Activated T-helper 17 cell treated with anti-CD3 and anti-CD28 coated beads, Interleukin-2, amount 50 U/mL, for 72 hours (primary cell): Measurements from ENCODE around the gene OR11G2. TPM values are rescaled to one million over a fixed set of nuclear protein-coding genes. Genes with fewer than 3 reads are reported as not detected.
"Not testable (repeated sequence)": the region's sequence is repeated elsewhere in the genome, so short reads cannot be mapped to it uniquely, and the experiment has no call there.

ENCODE experiments used
- ATAC-seq: fragments of 150-1000 bp; cut with Tn5 transposase; replicated peaks from 2 replicates; pipeline ENCODE4 v1.10.0; 2021; ENCODE audit warnings: mild to moderate bottlenecking, moderate library complexity
- H3K27ac Mint-ChIP-seq: one replicate; pipeline ENCODE4 v1.8.0; 2022; ENCODE audit warnings: mixed read lengths
- H3K27me3 Mint-ChIP-seq: one replicate; pipeline ENCODE4 v1.8.0; 2022; ENCODE audit warnings: mixed read lengths
- H3K36me3 Mint-ChIP-seq: one replicate; pipeline ENCODE4 v1.8.0; 2022; ENCODE audit warnings: low read depth, mild to moderate bottlenecking, mixed read lengths
- H3K4me1 Mint-ChIP-seq: one replicate; pipeline ENCODE4 v1.8.0; 2022; ENCODE audit warnings: mixed read lengths
- H3K4me3 Mint-ChIP-seq: one replicate; pipeline ENCODE4 v1.8.0; 2022; ENCODE audit warnings: mild to moderate bottlenecking, mixed read lengths
- H3K9me3 Mint-ChIP-seq: one replicate; pipeline ENCODE4 v1.8.0; 2022; ENCODE audit warnings: mixed read lengths
- total RNA-seq, 2 donors: library from RNA; stranded (reverse); gene quantifications; one replicate each; pipeline ENCODE4 v1.2.3, GENCODE V29; 2022

Gene OR11G2, protein sequence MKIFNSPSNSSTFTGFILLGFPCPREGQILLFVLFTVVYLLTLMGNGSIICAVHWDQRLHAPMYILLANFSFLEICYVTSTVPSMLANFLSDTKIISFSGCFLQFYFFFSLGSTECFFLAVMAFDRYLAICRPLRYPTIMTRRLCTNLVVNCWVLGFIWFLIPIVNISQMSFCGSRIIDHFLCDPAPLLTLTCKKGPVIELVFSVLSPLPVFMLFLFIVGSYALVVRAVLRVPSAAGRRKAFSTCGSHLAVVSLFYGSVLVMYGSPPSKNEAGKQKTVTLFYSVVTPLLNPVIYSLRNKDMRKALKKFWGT
- total RNA-seq: not detected

DNA sequence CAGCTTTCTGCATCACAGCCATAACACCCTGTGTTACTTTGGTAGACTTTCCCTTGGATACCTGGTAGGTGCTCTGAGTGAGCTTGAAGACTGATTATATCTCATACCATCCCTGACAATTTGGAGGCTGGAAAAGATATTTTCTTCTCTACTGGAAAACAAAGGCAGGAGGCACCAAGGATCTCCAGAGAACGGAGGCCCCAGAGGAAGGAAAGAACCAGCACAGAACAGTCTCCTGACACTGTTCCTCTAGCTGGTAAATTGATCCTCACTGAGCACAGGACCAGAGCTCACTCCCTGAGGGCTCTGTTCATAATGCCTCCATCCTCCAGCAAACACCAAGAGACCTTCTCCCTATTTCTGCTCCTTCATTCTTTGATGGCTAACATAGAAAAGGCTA lies at the start of gene OR11G2:
Gene OR11G2, plus strand, starts transcription at position 301 of the 400 bp plus-strand sequence. CDS start 6,542 bp downstream, outside the sequence.
- no peak within 1 kb of the TSS for H3K4me3 Mint-ChIP-seq
- ATAC-seq: no peak
- H3K36me3 Mint-ChIP-seq: no peaks in the 10 kb centered on the region
- no peaks in the 10 kb centered on the region for H3K4me1 Mint-ChIP-seq
- H3K27me3 Mint-ChIP-seq: peaks cover 2% of the 10 kb centered on the region
- H3K9me3 Mint-ChIP-seq: no peaks in the 10 kb centered on the region
- no peak within 1 kb of the TSS for H3K27ac Mint-ChIP-seq

DNA sequence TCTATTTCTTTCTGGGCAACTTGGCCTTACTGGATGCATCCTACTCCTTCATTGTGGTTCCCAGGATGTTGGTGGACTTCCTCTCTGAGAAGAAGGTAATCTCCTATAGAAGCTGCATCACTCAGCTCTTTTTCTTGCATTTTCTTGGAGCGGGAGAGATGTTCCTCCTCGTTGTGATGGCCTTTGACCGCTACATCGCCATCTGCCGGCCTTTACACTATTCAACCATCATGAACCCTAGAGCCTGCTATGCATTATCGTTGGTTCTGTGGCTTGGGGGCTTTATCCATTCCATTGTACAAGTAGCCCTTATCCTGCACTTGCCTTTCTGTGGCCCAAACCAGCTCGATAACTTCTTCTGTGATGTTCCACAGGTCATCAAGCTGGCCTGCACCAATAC lies 46.8 kb upstream of the OR11G2 start:
- Mint-ChIP-seq H3K36me3 (no peaks in the 10 kb centered on the region), H3K9me3 (no peaks in the 10 kb centered on the region), H3K27me3 (peaks cover 10% of the 10 kb centered on the region), H3K4me3 (no peak overlapping the region), H3K4me1 (no peaks in the 10 kb centered on the region), H3K27ac (no peak overlapping the region)
- no peak for ATAC-seq

DNA sequence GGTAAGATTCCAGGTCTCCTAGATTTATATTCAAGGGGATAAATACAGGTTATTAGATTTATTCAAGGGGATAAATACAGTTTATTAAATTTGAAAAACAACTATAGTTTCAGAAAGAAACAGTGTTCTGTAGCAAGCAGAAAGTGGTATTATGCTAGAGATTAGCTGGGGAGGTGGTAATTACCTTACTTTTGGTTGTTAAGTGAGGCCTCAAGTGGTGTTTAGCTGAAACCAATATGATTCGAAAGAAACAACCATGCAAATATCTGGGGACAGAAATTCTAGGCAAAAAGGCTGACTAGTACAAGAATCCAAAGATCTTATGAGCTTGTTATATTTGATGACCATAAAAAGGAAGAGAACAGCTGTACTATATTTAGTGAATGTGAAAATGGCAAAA lies 45.9 kb upstream of the OR11G2 start:
- H3K27me3 Mint-ChIP-seq: peaks cover 17% of the 10 kb centered on the region
- H3K9me3 Mint-ChIP-seq: no peaks in the 10 kb centered on the region
- H3K36me3 Mint-ChIP-seq: no peaks in the 10 kb centered on the region
- H3K27ac Mint-ChIP-seq: no peak overlapping the region
- no peak for ATAC-seq
- H3K4me3 Mint-ChIP-seq: no peak overlapping the region
- H3K4me1 Mint-ChIP-seq: no peaks in the 10 kb centered on the region

DNA sequence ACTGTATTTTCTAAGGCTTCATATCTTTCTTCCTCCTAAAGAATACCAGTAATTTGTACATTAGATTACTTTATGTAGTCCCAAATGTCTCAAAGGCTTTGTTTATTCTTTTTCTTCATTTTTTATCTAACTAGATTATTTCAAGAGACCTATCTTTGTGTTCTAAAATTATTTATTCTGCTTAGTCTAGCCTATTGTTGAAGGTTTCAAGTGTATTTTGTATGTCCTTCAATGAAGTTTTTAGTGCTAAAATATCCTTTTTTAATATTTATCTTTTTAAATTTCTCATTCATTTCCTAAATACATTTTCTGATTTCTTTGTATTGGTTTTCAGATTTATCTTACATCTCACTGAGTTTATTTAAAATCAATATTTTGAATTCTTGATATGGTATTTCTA lies 26.2 kb upstream of the OR11G2 start:
- Mint-ChIP-seq H3K9me3 (peaks cover 19% of the 10 kb centered on the region), H3K36me3 (no peaks in the 10 kb centered on the region), H3K4me3 (no peak overlapping the region), H3K27me3 (peaks cover 19% of the 10 kb centered on the region), H3K4me1 (no peaks in the 10 kb centered on the region), H3K27ac (no peak overlapping the region)
- ATAC-seq: no peak

DNA sequence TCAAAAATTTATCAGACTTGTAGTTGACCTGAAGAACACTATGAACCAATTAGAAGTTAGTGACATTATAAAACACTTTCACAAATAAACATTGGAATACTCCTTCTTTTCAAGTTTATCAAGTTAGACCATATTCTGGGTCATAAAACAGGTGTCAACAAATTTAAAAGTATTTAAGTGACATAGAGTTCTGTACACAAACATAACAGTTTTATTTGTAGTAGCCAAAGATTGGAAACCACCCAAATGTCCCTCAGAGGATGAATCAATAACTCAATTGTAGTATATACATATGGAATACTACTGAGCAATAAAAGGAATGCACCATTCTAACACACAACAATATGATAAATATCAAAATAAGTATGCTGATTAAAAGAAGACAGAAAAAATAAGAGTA lies 23.6 kb upstream of the OR11G2 start:
- H3K9me3 Mint-ChIP-seq: peaks cover 19% of the 10 kb centered on the region
- no peak overlapping the region for H3K27ac Mint-ChIP-seq
- no peak for ATAC-seq
- H3K4me3 Mint-ChIP-seq: no peak overlapping the region
- H3K27me3 Mint-ChIP-seq: peaks cover 22% of the 10 kb centered on the region
- no peaks in the 10 kb centered on the region for H3K36me3 Mint-ChIP-seq
- no peaks in the 10 kb centered on the region for H3K4me1 Mint-ChIP-seq

DNA sequence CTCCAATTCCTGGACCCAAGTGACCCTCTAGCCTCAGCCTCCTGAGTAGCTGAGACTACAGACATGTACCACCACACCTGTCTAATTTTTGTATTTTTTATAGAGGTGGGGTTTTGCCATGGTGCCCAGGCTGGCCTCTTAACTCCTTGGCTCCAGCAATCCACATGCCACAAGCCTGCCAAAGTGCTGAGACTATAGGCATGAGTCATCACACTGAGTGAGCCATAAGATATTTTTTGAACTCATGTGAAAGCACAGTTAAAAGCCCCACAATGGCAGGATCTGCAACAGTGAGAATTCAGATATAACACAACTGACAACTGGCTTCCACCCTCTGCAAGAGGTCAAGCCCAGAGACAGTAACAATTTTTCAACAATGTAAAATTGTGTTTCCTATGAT lies 20.8 kb upstream of the OR11G2 start:
- not testable (repeated sequence) for H3K27ac Mint-ChIP-seq, H3K9me3 Mint-ChIP-seq, H3K4me3 Mint-ChIP-seq, ATAC-seq, H3K4me1 Mint-ChIP-seq, H3K36me3 Mint-ChIP-seq
- peaks cover 17% of the 10 kb centered on the region for H3K27me3 Mint-ChIP-seq

DNA sequence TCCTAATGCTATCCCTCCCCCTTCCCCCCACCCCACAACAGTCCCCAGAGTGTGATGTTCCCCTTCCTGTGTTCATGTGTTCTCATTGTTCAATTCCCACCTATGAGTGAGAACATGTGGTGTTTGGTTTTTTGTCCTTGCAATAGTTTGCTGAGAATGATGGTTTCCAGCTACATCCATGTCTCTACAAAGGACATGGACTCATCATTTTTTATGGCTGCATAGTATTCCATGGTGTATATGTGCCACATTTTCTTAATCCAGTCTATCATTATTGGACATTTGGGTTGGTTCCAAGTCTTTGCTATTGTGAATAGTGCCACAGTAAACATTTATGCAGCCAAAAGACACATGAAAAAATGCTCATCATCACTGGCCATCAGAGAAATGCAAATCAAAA lies 16.5 kb upstream of the OR11G2 start:
- H3K4me1 Mint-ChIP-seq, H3K27ac Mint-ChIP-seq, H3K4me3 Mint-ChIP-seq, H3K9me3 Mint-ChIP-seq, H3K36me3 Mint-ChIP-seq, ATAC-seq: not testable (repeated sequence)
- H3K27me3 Mint-ChIP-seq: peaks cover 13% of the 10 kb centered on the region

DNA sequence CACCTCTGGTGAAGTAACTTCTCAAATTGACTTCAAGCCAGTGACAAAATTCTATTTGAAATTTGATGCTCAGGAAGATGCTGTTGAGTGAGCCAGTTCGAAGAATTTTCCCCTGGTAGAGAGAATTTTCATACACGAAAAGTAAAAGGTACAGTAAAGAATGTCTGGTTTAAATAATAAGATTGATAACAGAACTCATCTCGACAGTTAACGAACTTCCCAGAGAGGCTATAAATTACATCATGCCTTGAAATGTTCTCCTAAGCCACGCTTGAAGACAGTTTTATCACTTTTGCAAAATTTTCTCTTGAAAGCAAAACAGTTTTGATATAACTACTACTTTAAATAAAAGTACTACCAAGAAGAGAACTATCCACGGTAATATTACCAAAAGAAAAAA lies 14.4 kb upstream of the OR11G2 start:
- Mint-ChIP-seq H3K9me3 (no peaks in the 10 kb centered on the region), H3K4me1 (no peaks in the 10 kb centered on the region), H3K36me3 (no peaks in the 10 kb centered on the region), H3K4me3 (no peak overlapping the region), H3K27ac (no peak overlapping the region), H3K27me3 (peaks cover 6% of the 10 kb centered on the region)
- ATAC-seq: no peak

DNA sequence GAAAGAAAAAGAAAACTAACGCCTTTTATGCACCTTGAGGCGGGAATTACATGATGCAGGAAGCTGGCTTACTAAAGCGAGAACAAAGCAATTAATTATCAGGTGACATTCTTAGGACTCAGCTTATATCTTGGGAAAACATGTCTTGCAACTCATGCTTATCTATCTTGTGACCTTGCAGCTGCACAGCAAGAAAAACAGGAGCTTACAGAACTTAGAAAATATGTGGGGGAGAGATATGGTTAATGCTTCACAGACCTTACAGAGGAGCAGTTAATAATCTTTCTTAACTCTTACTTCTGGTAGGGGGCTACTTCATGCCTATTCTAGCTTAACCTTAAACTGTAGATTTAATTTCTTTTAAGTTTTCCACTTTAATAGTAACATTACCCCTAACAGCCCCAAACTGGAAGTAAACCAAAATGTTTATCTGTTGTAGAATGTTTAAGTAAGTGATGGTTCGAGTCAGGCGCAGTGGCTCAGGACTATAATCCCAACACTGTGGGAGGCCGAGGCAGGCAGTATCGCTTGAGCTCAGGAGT lies 13.2 kb upstream of the OR11G2 start:
- H3K36me3 Mint-ChIP-seq: no peaks in the 10 kb centered on the region
- H3K4me1 Mint-ChIP-seq: no peaks in the 10 kb centered on the region
- H3K4me3 Mint-ChIP-seq: no peak overlapping the region
- no peak for ATAC-seq
- H3K27ac Mint-ChIP-seq: no peak overlapping the region
- peaks cover 6% of the 10 kb centered on the region for H3K27me3 Mint-ChIP-seq
- H3K9me3 Mint-ChIP-seq: no peaks in the 10 kb centered on the region

DNA sequence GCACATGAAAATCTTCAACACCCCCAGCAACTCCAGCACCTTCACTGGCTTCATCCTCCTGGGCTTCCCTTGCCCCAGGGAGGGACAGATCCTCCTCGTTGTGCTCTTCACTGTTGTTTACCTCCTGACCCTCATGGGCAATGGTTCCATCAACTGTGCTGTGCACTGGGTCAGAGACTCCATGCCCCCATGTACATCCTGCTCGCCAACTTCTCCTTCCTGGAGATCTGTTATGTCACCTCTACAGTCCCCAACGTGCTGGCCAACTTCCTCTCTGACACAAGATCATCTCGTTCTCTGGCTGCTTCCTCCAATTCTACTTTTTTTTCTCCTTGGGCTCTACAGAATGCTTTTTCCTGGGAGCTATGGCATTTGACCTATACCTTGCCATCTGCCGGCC lies 11.5 kb upstream of the OR11G2 start:
- H3K27me3 Mint-ChIP-seq: peaks cover 3% of the 10 kb centered on the region
- no peaks in the 10 kb centered on the region for H3K9me3 Mint-ChIP-seq
- no peaks in the 10 kb centered on the region for H3K36me3 Mint-ChIP-seq
- no peaks in the 10 kb centered on the region for H3K4me1 Mint-ChIP-seq
- no peak overlapping the region for H3K27ac Mint-ChIP-seq
- H3K4me3 Mint-ChIP-seq: no peak overlapping the region
- ATAC-seq: no peak

DNA sequence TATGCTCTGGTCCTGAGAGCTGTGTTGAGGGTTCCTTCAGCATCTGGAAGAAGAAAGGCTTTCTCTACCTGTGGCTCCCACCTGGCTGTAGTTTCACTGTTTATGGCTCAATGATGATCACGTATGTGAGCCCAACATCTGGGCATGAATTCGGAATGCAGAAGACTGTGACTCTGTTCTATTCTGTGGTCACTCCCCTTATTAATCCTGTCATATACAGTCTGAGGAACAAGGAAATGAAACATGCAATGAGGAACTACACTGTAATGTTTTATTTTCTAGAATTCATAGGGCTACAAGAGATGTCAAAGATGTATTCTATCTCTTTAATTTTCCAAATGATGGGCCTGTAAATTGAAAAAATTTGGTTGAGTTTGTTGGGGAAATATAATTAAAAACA lies 10.8 kb upstream of the OR11G2 start:
- no peak for ATAC-seq
- Mint-ChIP-seq H3K27me3 (peaks cover 3% of the 10 kb centered on the region), H3K9me3 (no peaks in the 10 kb centered on the region), H3K4me3 (no peak overlapping the region), H3K27ac (no peak overlapping the region), H3K36me3 (no peaks in the 10 kb centered on the region), H3K4me1 (no peaks in the 10 kb centered on the region)

DNA sequence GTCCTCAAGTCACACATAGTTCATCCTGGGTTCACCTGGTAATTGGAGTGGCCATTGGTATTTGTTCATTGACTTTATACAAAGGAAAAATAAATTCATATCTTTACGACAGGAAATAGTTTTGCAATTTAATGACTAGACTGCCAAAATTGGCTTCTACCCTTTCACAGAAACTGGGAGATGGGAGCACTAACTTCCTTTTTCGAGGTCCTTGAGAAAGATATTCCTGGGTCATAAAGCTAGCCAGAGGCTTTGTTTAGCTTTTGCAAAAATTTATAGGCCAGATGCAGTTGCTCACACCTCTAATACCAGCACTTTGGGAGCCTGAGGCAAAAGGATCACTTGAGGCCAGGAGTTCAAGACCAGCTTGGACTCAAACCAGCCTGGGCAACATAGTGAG lies 10.2 kb upstream of the OR11G2 start:
- H3K4me3 Mint-ChIP-seq: no peak overlapping the region
- H3K27me3 Mint-ChIP-seq: peaks cover 3% of the 10 kb centered on the region
- H3K4me1 Mint-ChIP-seq: no peaks in the 10 kb centered on the region
- no peak for ATAC-seq
- H3K27ac Mint-ChIP-seq: no peak overlapping the region
- H3K36me3 Mint-ChIP-seq: no peaks in the 10 kb centered on the region
- H3K9me3 Mint-ChIP-seq: no peaks in the 10 kb centered on the region

DNA sequence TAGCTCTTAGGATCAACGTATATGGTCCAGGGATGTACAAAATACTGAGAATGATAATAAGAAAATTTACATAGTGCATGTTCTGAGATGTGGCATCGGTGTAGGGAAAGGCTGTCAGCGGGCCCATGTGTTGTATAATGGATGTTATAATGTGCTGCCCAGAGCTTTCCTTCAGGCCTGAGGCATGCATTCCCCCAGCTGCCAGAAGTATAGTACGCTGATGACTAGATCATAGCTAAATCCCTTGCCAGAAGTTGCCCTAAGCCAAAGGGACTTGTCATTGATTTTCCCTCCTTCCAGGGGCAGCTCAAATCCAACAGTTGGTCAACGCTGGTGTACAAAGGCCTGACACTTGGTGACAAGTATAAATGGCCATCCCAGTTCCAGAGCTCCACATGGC lies 6.5 kb upstream of the OR11G2 start:
- no peaks in the 10 kb centered on the region for H3K4me1 Mint-ChIP-seq
- no peaks in the 10 kb centered on the region for H3K9me3 Mint-ChIP-seq

DNA sequence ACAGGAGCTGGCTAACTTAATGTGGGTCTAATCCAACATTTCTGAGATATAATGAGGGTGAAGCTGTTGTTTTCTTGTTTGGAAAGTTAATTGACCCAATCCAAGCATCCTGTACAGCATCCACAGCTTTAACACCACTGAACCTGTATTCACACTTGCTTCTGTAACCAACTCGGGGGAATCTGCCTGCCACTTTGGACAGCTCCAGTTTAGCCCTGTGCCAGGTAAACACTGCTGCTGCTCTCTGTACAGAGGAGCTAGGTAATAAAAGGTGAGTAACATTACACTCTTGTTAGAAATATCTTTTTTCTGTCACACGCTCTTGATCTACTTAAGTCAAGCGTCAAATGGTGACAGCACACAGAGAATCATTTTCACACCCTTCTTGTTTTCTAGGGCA lies 700 bp downstream of the OR11G2 start:
- no peak overlapping the region for H3K27ac Mint-ChIP-seq

More for the DNA sequence above, 6.5 kb upstream of the OR11G2 start:
- no peak overlapping the region for H3K27ac Mint-ChIP-seq
- H3K4me3 Mint-ChIP-seq: no peak overlapping the region
- no peak for ATAC-seq
- no peaks in the 10 kb centered on the region for H3K36me3 Mint-ChIP-seq
- H3K27me3 Mint-ChIP-seq: no peaks in the 10 kb centered on the region

DNA sequence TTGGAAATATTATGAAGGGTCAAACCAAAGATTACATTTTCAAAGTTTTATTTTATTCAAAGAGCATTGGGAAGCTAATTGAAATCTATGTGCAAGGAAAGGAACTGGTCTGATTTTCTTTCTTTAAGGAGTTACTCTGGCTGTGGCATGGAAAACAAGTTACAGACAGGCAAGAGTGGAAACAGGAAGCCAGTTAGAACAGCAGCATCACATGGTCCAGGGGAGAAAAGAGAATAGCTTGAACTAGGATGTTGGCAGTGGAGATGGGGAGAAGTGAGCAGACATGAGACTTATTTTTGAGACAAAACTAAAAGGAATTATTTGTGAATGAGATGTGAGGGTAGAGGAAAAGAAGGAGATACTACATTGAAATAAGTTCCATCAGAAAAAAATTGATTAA lies 3.4 kb downstream of the OR11G2 start:
- Mint-ChIP-seq H3K36me3 (no peaks in the 10 kb centered on the region), H3K4me3 (no peak overlapping the region), H3K27ac (no peak overlapping the region), H3K9me3 (no peaks in the 10 kb centered on the region), H3K27me3 (peaks cover 14% of the 10 kb centered on the region), H3K4me1 (no peaks in the 10 kb centered on the region)
- ATAC-seq: no peak

More for the DNA sequence above, 700 bp downstream of the OR11G2 start:
- peaks cover 6% of the 10 kb centered on the region for H3K27me3 Mint-ChIP-seq
- no peaks in the 10 kb centered on the region for H3K9me3 Mint-ChIP-seq
- no peak for ATAC-seq
- no peaks in the 10 kb centered on the region for H3K4me1 Mint-ChIP-seq
- no peak overlapping the region for H3K4me3 Mint-ChIP-seq
- no peaks in the 10 kb centered on the region for H3K36me3 Mint-ChIP-seq
